ENCODE results near the gene ANAPC2.

DNA sequence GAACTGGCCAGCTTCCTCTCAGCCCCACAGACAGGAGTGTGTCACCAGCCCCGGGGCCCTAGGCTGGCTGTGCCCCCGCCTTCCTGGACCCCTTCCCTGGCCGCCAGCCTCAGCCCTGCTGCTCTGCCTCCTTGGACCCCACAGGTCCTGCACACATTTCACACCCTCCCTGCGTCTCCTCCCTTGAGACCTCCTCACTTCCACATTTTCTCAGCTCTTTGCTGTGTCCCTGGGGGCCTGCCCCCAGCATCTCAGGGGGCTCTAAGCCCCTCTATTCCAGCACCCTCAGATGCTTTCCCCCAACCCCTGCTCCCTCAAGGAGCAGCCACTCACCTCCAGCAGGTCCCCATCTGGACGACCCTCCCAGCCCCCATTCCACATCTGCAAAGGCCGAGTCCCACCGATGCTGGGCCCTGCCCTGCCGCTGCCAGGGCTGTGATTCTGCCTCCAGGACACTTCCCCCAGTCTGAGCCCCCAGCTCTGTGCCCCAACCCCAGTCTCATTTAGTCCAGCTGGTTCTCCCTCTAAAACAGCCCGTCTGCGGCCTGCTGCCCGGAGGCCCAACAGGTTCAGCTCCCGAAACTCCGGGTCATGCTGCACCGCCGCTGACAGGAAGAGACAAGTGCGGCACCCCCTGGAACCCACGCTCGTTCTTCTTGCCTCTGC, 46.5 kb upstream of the ANAPC2 start:
- TF ChIP-seq FOXK2 (IDR thresholded peaks at IDR 0.05) (no peak), LEF1 (IDR thresholded peaks at IDR 0.05; ENCODE audit: borderline replicate concordance) (no peak), NFRKB (IDR thresholded peaks at IDR 0.05) (no peak), SP1 (IDR thresholded peaks at IDR 0.05) (no peak), CTBP1 (IDR thresholded peaks at IDR 0.05; ENCODE audit: borderline replicate concordance) (no peak), ELF4 (IDR thresholded peaks at IDR 0.05) (no peak)
- TF ChIP-seq, protein P1, sequence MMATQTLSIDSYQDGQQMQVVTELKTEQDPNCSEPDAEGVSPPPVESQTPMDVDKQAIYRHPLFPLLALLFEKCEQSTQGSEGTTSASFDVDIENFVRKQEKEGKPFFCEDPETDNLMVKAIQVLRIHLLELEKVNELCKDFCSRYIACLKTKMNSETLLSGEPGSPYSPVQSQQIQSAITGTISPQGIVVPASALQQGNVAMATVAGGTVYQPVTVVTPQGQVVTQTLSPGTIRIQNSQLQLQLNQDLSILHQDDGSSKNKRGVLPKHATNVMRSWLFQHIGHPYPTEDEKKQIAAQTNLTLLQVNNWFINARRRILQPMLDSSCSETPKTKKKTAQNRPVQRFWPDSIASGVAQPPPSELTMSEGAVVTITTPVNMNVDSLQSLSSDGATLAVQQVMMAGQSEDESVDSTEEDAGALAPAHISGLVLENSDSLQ (IDR thresholded peaks at IDR 0.05) = no peak

Data from HEK293T (cell line).